K562 (cell line): Measurements from ENCODE around the gene FBXW7.

Experiments used
- ARID4B ChIP-seq: sonication (generic); formaldehyde crosslinking; IDR thresholded peaks from 2 replicates; pipeline ENCODE4 v1.8.0; 2022; ENCODE audit warnings: mild to moderate bottlenecking, missing genetic modification reagents
- CEBPB ChIP-seq: fragments of 450-650 bp; IDR thresholded peaks from 2 replicates; pipeline ENCODE4 v1.6.1; 2016; ENCODE audit warnings: missing genetic modification characterization, missing compliant biosample characterization
- CHD7 ChIP-seq: fragments of 200-600 bp; sonication (generic); IDR thresholded peaks from one replicate; pipeline ENCODE4 v1.6.1; 2012; ENCODE audit warnings: mild to moderate bottlenecking, low read depth, low read length, inconsistent platforms
- EWSR1 ChIP-seq: fragments of 450-650 bp; IDR thresholded peaks from 2 replicates; pipeline ENCODE4 v1.6.1; 2018; ENCODE audit warnings: borderline replicate concordance, mild to moderate bottlenecking, low read depth, moderate library complexity; ENCODE audit not compliant: partially characterized antibody
- KLF10 ChIP-seq: fragments of 250-450 bp; sonication (Bioruptor Pico); IDR thresholded peaks from 2 replicates; pipeline ENCODE4 v1.6.1; 2021; ENCODE audit warnings: matching md5 sums
- MBD1 ChIP-seq: fragments of 250-450 bp; sonication (Bioruptor Pico); IDR thresholded peaks from 2 replicates; pipeline ENCODE4 v1.8.0; 2022; ENCODE audit warnings: inconsistent platforms
- MBD2 ChIP-seq: sonication (generic); IDR thresholded peaks from 2 replicates; pipeline ENCODE4 v1.6.1; 2016; ENCODE audit warnings: low read depth, borderline replicate concordance
- POU5F1 ChIP-seq: fragments of 150-350 bp; IDR thresholded peaks from 2 replicates; pipeline ENCODE4 v1.6.1; 2014; ENCODE audit warnings: borderline replicate concordance, low read length, low read depth, mild to moderate bottlenecking; ENCODE audit not compliant: partially characterized antibody
- PPARD ChIP-seq: fragments of 250-450 bp; sonication (Bioruptor Pico); IDR thresholded peaks from 2 replicates; pipeline ENCODE4 v1.8.0; 2022; ENCODE audit warnings: inconsistent platforms, mild to moderate bottlenecking, moderate library complexity
- SIN3A ChIP-seq, 2 experiments: fragments of 150-350 bp in 1 of 2; IDR thresholded peaks; 2 replicates each; pipeline ENCODE4 v1.6.1; 2011 to 2016; ENCODE audit warnings: borderline replicate concordance in 2 of 2, low read depth in 2 of 2, low read length in 2 of 2, mild to moderate bottlenecking in 2 of 2, moderate library complexity in 2 of 2; ENCODE audit not compliant: control insufficient read depth in 1 of 2
- SMAD4 ChIP-seq: fragments of 250-450 bp; sonication (Bioruptor Pico); conservative IDR thresholded peaks from 2 replicates; pipeline ENCODE4 v1.8.0; 2021; ENCODE audit warnings: inconsistent platforms, mild to moderate bottlenecking, moderate library complexity
- ZMIZ1 ChIP-seq, 2 experiments: fragments of 150-350 bp in 1 of 2; IDR thresholded peaks; 2 replicates each; pipeline ENCODE4 v1.6.1; 2012 to 2016; ENCODE audit warnings: low read depth in 2 of 2, low read length in 2 of 2, mild to moderate bottlenecking in 1 of 2, moderate library complexity in 1 of 2
- ZNF143 ChIP-seq: sonication (generic); formaldehyde crosslinking; IDR thresholded peaks from 2 replicates; pipeline ENCODE4 v1.9.0; 2022; ENCODE audit warnings: mild to moderate bottlenecking, missing genetic modification reagents
- ZNF184 ChIP-seq: sonication (generic); formaldehyde crosslinking; IDR thresholded peaks from 2 replicates; pipeline ENCODE4 v1.5.0; 2020; ENCODE audit warnings: missing genetic modification reagents

GRCh38 chr4:152468408-152468807 is 67.5 kb downstream of the FBXW7 start:
- TF ChIP-seq CHD7 (no peak), KLF10 (CRISPR knock-in tag) (no peak), SMAD4 (no peak), CEBPB (tag) (no peak), ARID4B (CRISPR knock-in tag) (no peak), POU5F1 (no peak), PPARD (no peak), MBD1 (CRISPR knock-in tag) (no peak), EWSR1 (no peak), MBD2 (no peak), ZMIZ1 (IDR thresholded peaks at IDR 0.05; ENCODE audit: low read depth in 2 of 2, low read length in 2 of 2) (no peak), ZNF143 (CRISPR knock-in tag) (no peak), ZNF184 (CRISPR knock-in tag) (no peak), SIN3A (IDR thresholded peaks at IDR 0.05; ENCODE audit: borderline replicate concordance in 2 of 2, control insufficient read depth in 1 of 2, low read depth in 2 of 2, low read length in 2 of 2) (no peak)
